GM19395 (cell line): Measurements from ENCODE around the gene VCAN.

Experiments used
- ATAC-seq: cut with Tn5 transposase; IDR thresholded peaks from one replicate; pipeline ENCODE4 v1.9.1; 2021; ENCODE audit warnings: mild to moderate bottlenecking, moderate library complexity; ENCODE audit not compliant: unreplicated experiment

VCAN gene

GRCh38 chr5:83527722-83528438, 56.3 kb downstream of the VCAN start:
- no peak for ATAC-seq

- ATAC-seq = no peak
Observed at GRCh38 chr5:83528439-83528769, 56.9 kb downstream of the VCAN start.

DNA sequence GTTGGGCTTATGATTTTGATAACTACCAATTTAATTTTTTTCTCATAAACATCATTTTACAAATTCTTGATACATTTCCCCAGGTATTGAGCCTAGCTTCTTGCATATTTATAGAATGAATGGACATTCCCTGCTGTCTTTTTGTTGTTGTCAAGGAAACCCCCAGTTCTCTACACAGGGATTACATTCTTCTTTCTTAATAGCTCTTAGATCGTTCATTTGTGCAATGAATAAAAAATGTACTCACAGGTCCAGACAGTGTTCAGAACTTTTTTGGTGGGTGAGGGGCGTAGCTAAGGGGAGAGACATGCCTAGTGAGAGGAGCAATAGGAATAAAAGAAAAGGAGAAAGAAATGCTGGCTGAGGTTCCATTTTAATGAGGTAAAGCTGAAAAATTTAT, 58.6 kb downstream of the VCAN start:
- ATAC-seq = no peak

DNA sequence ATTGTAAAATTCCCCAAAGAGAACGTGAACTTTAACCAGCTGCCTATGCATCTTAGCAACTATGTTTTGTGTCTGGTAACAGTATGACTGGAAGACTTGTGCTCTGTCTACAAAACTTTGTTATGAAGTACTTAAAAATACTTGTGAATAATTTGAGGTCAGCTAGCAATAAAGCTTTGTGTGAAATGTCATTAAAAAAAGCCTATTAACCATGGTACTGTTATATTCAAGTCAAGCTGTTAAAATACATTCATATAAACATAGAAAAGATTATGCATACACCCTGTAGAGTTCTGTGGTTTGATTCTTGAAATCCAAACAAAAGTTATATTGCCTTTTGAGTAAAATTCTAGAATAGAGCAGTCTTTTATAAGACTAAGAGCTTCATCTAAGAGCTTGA, 60.1 kb downstream of the VCAN start:
- no peak for ATAC-seq

- peak; percentile 85 for ATAC-seq
Observed at GRCh38 chr5:83538786-83539462, 67.4 kb downstream of the VCAN start.

GRCh38 chr5:83539463-83539790, 67.9 kb downstream of the VCAN start:
- ATAC-seq = no peak

DNA sequence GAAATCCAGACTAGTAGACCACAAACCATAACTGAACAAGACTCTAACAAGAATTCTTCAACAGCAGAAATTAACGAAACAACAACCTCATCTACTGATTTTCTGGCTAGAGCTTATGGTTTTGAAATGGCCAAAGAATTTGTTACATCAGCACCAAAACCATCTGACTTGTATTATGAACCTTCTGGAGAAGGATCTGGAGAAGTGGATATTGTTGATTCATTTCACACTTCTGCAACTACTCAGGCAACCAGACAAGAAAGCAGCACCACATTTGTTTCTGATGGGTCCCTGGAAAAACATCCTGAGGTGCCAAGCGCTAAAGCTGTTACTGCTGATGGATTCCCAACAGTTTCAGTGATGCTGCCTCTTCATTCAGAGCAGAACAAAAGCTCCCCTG, 68.6 kb downstream of the VCAN start:
- no peak for ATAC-seq

DNA sequence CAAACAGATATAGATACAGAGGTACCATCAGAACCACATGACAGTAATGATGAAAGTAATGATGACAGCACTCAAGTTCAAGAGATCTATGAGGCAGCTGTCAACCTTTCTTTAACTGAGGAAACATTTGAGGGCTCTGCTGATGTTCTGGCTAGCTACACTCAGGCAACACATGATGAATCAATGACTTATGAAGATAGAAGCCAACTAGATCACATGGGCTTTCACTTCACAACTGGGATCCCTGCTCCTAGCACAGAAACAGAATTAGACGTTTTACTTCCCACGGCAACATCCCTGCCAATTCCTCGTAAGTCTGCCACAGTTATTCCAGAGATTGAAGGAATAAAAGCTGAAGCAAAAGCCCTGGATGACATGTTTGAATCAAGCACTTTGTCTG, 69.2 kb downstream of the VCAN start:
- no peak for ATAC-seq

DNA sequence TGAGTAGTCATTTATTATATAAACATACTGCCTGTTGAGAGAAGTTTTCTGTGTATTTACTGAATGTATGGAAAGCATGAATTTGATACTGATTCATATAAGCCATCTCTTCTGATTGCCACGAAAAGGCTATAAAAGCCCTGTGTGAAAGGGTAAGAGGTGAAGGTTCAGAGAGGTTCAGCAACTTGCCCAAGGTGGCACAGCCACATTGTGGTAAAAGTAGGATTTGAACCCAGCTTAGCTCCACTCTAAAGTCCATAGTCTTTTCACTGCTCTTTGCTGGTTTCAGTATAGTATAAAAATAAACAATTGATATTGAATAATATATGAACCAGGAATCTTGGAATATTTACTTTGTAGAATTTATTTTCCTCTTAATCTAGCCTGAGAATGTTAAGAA, 71.3 kb downstream of the VCAN start:
- ATAC-seq = no peak

DNA sequence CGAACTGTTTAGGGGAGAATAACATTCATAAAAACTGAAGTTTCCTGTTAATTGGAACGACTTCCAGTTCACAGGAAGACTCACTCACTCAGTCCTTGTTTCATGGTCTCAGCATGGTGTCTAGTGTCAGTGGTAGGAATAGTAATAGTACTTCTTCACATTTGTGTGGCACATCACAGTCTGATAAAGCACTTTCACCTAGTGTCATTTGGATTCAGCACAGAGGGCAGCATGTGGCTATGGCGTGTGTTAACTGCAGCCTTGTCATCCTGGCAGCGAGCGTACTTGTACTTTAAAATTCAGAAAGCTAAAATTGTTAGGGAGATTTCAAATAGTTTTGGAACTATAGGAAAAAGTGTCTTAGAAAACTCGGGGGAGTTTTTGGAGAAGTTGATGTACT, 72.4 kb downstream of the VCAN start:
- no peak for ATAC-seq

DNA sequence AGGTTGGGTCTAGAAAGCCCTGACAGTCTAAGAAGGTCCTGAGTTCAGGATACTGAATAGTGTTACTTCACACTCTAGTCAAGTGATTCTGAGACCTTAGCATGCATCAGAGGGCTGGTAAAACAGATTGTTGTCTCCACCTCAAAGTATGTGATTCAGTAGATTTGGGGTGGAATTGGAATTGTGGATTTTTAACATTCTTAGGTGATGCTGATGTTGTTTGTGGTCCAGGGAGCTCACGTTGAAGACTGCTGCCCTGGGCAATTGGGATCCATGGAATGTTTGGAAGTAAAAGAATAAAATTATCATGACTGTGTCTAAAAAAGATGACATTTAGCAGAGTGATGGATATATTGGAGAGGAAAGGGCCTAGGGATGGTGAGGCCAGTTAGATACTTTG, 75.6 kb downstream of the VCAN start:
- no peak for ATAC-seq

DNA sequence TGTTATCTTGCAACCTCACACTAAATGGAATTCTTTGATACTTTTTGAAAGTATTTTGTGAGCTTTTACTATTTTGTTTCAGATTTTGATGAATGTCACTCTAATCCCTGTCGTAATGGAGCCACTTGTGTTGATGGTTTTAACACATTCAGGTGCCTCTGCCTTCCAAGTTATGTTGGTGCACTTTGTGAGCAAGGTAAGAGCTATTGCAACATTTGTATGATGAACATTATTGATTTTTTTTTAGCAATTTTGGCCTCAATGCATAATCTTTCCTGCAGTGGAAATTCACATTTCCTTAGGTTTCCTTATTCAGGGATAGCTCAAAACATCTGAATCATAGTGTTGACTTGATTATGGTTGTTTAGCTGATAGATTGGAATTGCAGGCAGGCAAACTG, 76.3 kb downstream of the VCAN start:
- ATAC-seq = no peak

DNA sequence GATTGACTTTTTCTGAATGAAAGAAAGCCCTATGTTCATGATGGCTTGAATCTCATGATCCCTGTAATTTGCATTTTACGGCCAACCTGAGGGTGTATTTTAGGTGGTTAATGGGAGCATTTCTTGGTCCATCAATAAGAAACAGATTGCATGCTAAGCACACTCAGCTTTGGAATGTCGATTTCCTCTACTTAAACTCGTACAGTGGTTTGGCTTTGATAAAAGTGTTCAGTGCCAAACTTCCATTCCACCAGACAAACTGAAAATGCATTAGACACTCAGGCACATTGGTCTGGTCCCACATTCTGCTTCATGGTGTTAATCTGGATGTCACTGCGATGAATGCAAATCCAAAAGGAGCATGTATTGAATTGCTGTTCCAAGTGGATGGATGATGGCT, 77.0 kb downstream of the VCAN start:
- ATAC-seq = no peak

- no peak for ATAC-seq
Observed at GRCh38 chr5:83549076-83549475, 77.5 kb downstream of the VCAN start.

- ATAC-seq = no peak
Observed at GRCh38 chr5:83549674-83550073, 78.1 kb downstream of the VCAN start.

- ATAC-seq = no peak
Observed at GRCh38 chr5:83551821-83552220, 80.3 kb downstream of the VCAN start.

DNA sequence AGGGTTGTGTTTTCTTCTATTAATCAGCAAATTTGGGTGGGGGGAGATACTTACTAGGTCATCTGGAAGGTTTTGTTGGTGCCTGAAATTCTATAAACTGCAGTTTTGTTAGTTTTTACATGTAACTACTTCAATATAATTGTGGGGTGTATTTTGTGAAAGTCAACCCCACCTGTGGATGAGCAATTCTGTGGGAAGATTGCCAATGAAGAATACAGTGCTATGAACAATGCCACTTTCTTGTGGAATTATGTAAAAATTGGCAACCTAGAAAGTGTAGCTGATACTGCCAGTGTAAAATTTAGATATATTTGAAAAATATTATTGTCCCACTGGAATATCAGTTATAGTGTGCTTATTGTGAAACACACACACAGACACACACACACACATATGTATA, 80.7 kb downstream of the VCAN start:
- no peak for ATAC-seq

- no peak for ATAC-seq
Observed at GRCh38 chr5:83553000-83553486, 81.5 kb downstream of the VCAN start.

DNA sequence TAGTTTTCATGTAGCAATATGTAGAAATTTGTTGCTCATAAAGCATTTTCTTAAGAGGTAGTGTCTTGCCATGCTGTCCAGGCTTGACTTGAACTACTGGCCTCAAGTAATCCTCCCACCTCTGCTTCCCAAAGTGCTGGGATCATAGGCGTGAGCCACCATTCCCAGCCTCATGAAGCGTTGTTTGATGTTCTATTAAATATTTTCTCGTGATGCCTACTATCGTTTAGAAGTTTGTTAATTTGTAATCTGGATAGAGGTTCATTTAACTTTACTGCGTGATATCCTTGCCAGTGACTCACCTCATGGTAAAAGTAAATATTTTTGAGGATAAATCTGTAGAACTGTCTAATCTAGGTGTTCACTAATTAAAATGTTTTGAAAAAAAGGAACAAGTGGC, 82.6 kb downstream of the VCAN start:
- no peak for ATAC-seq

- no peak for ATAC-seq
Observed at GRCh38 chr5:83554686-83555085, 83.1 kb downstream of the VCAN start.

DNA sequence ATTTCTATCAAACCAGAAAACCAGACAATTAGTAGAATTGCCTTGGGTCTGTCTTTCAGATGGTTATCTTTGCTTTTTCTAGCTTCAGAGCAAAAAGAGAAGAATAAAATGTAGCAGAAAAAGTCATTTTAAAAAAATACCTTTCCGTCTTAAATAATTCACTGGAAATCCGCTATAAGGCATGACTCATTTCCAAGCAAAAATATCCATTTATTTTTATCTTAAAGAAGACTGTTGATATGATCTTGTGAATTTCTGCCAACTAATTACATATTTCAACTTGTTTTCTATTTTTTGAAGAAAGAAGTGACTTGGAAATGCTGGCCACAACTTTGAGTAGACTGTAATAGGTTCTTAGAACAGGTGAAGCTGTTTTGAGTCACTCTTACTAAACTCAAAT, 83.7 kb downstream of the VCAN start:
- no peak for ATAC-seq

- peak; percentile 86 for ATAC-seq
Observed at GRCh38 chr5:83556190-83556589, 84.6 kb downstream of the VCAN start.
